B cell (primary cell): ENCODE data around the gene CERS5. TPM values are rescaled to one million over a fixed set of nuclear protein-coding genes. Genes with fewer than 3 reads are reported as not detected.

Source experiments
- ATAC-seq: fragments of 200-7000 bp; cut with Tn5 transposase; one replicate; pipeline ENCODE4 v1.10.0; 2021; ENCODE audit warnings: low read depth, mild to moderate bottlenecking, moderate number of reproducible peaks, moderate library complexity
- CTCF ChIA-PET: fragments of 350-600 bp; sonication (Branson Sonifier 250); formaldehyde crosslinking; loops from one replicate; lab custom pipeline; 2021; ENCODE audit warnings: antibody characterized with exemption, inconsistent platforms; lab: Charles Lee
- POLR2A ChIA-PET: fragments of 350-600 bp; sonication (Branson Sonifier 250); formaldehyde crosslinking; loops from one replicate; lab custom pipeline; 2021; ENCODE audit warnings: antibody characterized with exemption; lab: Charles Lee
- DNase-seq: peaks from one replicate; pipeline ENCODE4 v3.0.0; 2013
- H2AFZ ChIP-seq: 2 replicates; pipeline ENCODE4 v1.6.1; 2012; ENCODE audit warnings: mild to moderate bottlenecking, low read depth, low read length; ENCODE audit not compliant: insufficient read depth, poor library complexity, severe bottlenecking
- H3K27ac ChIP-seq, 2 donors: 1 replicate in 1 of 2; 2 replicates in 1 of 2; pipeline ENCODE4 v1.5.1; 2012 to 2013; ENCODE audit warnings: low read length in 2 of 2, mild to moderate bottlenecking in 2 of 2, moderate library complexity in 1 of 2
- H3K27me3 ChIP-seq, 4 experiments: fragments of 200-600 bp in 1 of 4; sonication (generic) in 1 of 4; replicated peaks in 1 of 4; 1 replicate in 2 of 4; 2 replicates in 2 of 4; pipeline versions ENCODE4 v1.6.1 to v1.7.0; 2013 to 2016; ENCODE audit warnings: low read length in 3 of 4, mild to moderate bottlenecking in 2 of 4, mixed read lengths in 1 of 4, moderate library complexity in 1 of 4; ENCODE audit not compliant: insufficient read depth in 4 of 4, control insufficient read depth in 3 of 4; ENCODE audit errors: control extremely low read depth in 1 of 4
- H3K36me3 ChIP-seq, 2 experiments: replicated peaks in 1 of 2; 1 replicate in 1 of 2; 2 replicates in 1 of 2; pipeline versions ENCODE4 v1.6.1 to v1.7.1; 2013; ENCODE audit warnings: low read length in 1 of 2; ENCODE audit not compliant: insufficient read depth in 2 of 2, control insufficient read depth in 1 of 2; ENCODE audit errors: control extremely low read depth in 1 of 2, extremely low read depth in 1 of 2
- H3K4me1 ChIP-seq, 2 donors: fragments of 200-600 bp in 1 of 2; sonication (generic) in 1 of 2; 1 replicate in 1 of 2; 2 replicates in 1 of 2; pipeline versions ENCODE4 v1.5.1 to v1.6.1; 2013 to 2017; ENCODE audit warnings: low read length in 2 of 2; ENCODE audit not compliant: control insufficient read depth in 2 of 2, insufficient read depth in 2 of 2
- H3K4me2 ChIP-seq: replicated peaks from 2 replicates; pipeline ENCODE3; 2012; ENCODE audit warnings: mild to moderate bottlenecking, low read depth, low read length; ENCODE audit not compliant: poor library complexity, severe bottlenecking
- H3K4me3 ChIP-seq, 5 experiments: fragments of 200-600 bp in 1 of 5; sonication (generic) in 1 of 5; 1 replicate in 3 of 5; 2 replicates in 2 of 5; pipeline versions ENCODE4 v1.5.1 to v1.7.0; 2011 to 2016; ENCODE audit warnings: low read length in 4 of 5, mild to moderate bottlenecking in 4 of 5, low read depth in 2 of 5, control low read depth in 1 of 5, moderate library complexity in 1 of 5; ENCODE audit not compliant: insufficient read depth in 1 of 5; ENCODE audit errors: control extremely low read depth in 1 of 5, extremely low read depth in 1 of 5
- H3K79me2 ChIP-seq: fragments of 200-600 bp; sonication (generic); one replicate; pipeline ENCODE4 v1.6.0; 2016; ENCODE audit warnings: low read length; ENCODE audit not compliant: control insufficient read depth, insufficient read depth
- H3K9ac ChIP-seq: fragments of 200-600 bp; sonication (generic); 2 replicates; pipeline ENCODE4 v1.6.1; 2017; ENCODE audit warnings: mild to moderate bottlenecking, low read length, moderate library complexity
- H3K9me3 ChIP-seq, 3 donors: one replicate each; pipeline versions ENCODE4 v1.6.1 to v1.7.1; 2013; ENCODE audit warnings: low read length in 2 of 3; ENCODE audit not compliant: control insufficient read depth in 2 of 3, insufficient read depth in 1 of 3; ENCODE audit errors: control extremely low read depth in 1 of 3
- H4K20me1 ChIP-seq: 2 replicates; pipeline ENCODE4 v1.6.0; 2012; ENCODE audit warnings: mild to moderate bottlenecking, low read length; ENCODE audit not compliant: insufficient read depth, control insufficient read depth, poor library complexity, severe bottlenecking
- H3K27ac Mint-ChIP-seq: one replicate; pipeline ENCODE4 v1.8.0; 2021; ENCODE audit warnings: mixed read lengths
- H3K27me3 Mint-ChIP-seq: one replicate; pipeline ENCODE4 v1.8.0; 2021; ENCODE audit warnings: mixed read lengths
- H3K4me1 Mint-ChIP-seq: one replicate; pipeline ENCODE4 v1.8.0; 2021; ENCODE audit warnings: mixed read lengths
- H3K4me3 Mint-ChIP-seq: one replicate; pipeline ENCODE4 v1.8.0; 2021; ENCODE audit warnings: mixed read lengths
- H3K9me3 Mint-ChIP-seq: one replicate; pipeline ENCODE4 v1.8.0; 2022; ENCODE audit warnings: mixed read lengths; ENCODE audit not compliant: insufficient read depth
- CTCF ChIP-seq: fragments of 200-600 bp; IDR thresholded peaks from one replicate; pipeline ENCODE4 v1.8.0; 2022; ENCODE audit warnings: antibody characterized with exemption, mild to moderate bottlenecking
- EZH2 ChIP-seq: IDR thresholded peaks from 2 replicates; pipeline ENCODE4 v1.6.1; 2012; ENCODE audit warnings: borderline replicate concordance, low read depth, mild to moderate bottlenecking, moderate library complexity, low read length; ENCODE audit not compliant: insufficient read depth, poor library complexity, severe bottlenecking
- WGBS: methylation state at CpG from one replicate; pipeline ENCODE4 v1.1.5; 2013; ENCODE audit warnings: missing lambda C conversion rate; ENCODE audit not compliant: insufficient coverage; 5-methylcytosine and 5-hydroxymethylcytosine counted together
- intact Hi-C: fragments of 100-400 bp; cut with micrococcal nuclease; formaldehyde crosslinking; loops from one replicate; pipeline ENCODE4 v1.10.0; 2022
- polyA plus RNA-seq: library from polyadenylated mRNA; depleted of rRNA; stranded (reverse); fragments of >200 nt; gene quantifications from 2 replicates; pipeline ENCODE4 v1.2.3, GENCODE V29; 2012
- total RNA-seq, 2 donors: library from RNA; stranded (reverse); fragments of 120-200 nt in 1 of 2; gene quantifications; 1 replicate in 1 of 2; 2 replicates in 1 of 2; pipeline versions ENCODE4 v1.2.3 to v1.2.4, GENCODE V29; 2013 to 2022

Gene CERS5
- total and polyA plus RNA-seq, 2 donors (not counting 1 experiment from before 2014, with no cell fraction given), result 32.3 to 72.0 TPM

- TF ChIP-seq EZH2 (no peak), CTCF (no peak)
- Histone ChIP-seq H3K9me3 (no peaks in the 10 kb centered on the region), H3K4me3 (peak overlapping the region; percentile 51 to 99 (median 88)), H3K36me3 (peaks cover 0 to 18% of the 10 kb centered on the region in 2 experiments), H4K20me1 (peaks cover 32% of the 10 kb centered on the region), H3K9ac (peak overlapping the region; percentile 95), H3K27me3 (no peaks in the 10 kb centered on the region), H3K4me1 (peaks cover 30 to 67% of the 10 kb centered on the region in 2 donors), H3K79me2 (peaks cover 49% of the 10 kb centered on the region), H2AFZ (peak overlapping the region; percentile 78), H3K4me2 (peak overlapping the region; percentile 75), H3K27ac (peak overlapping the region; percentile 85 to 96)
- intact Hi-C loops, result loop anchor here (5.0 kb wide), 1 partner anchor 925 kb away; the partner anchor contains the start of gene TUBA1A
- H3K27ac Mint-ChIP-seq, result peak overlapping the region; percentile 98
- WGBS, result 8% methylated on average over 17 of the region's 26 CpGs
- DNase-seq (no peak), ATAC-seq (no peak)
- CTCF ChIA-PET, result interaction anchor here (0.6 to 14.8 kb wide), 15 partner anchors 8 to 877 kb away, joined by 3 to 343 read pairs (median 8); partner anchors contain the start of genes CERS5, LIMA1, RACGAP1 and SMARCD1
- POLR2A ChIA-PET, result interaction anchor here (0.6 to 4.3 kb wide), 9 partner anchors 11 to 1126 kb away, joined by 3 to 69 read pairs (median 5); partner anchors contain the start of genes CERS5, DAZAP2, RACGAP1 and SMARCD1
- H3K4me1 Mint-ChIP-seq, result peaks cover 69% of the 10 kb centered on the region
- H3K27me3 Mint-ChIP-seq, result no peaks in the 10 kb centered on the region
- H3K9me3 Mint-ChIP-seq, result no peaks in the 10 kb centered on the region
- peak overlapping the region; percentile 96 for H3K4me3 Mint-ChIP-seq
These were observed 54.5 kb downstream of the CERS5 start for GRCh38 chr12:50112456-50113218.
